Mesendoderm (in vitro differentiated cells): ENCODE data around the gene SRGAP2C.
"Not testable (repeated sequence)": the region's sequence is repeated elsewhere in the genome, so short reads cannot be mapped to it uniquely, and the experiment has no call there.

Source experiments
- DNase-seq: peaks from one replicate; pipeline ENCODE4 v3.0.0; 2013
- H2AK5ac ChIP-seq: 2 replicates; pipeline ENCODE4 v1.6.1; 2013; ENCODE audit warnings: low read length, inconsistent platforms
- H2BK120ac ChIP-seq: 2 replicates; pipeline ENCODE4 v1.6.1; 2013; ENCODE audit warnings: low read depth, mild to moderate bottlenecking, low read length, moderate library complexity, mixed read lengths
- H2BK15ac ChIP-seq: replicated peaks from 2 replicates; pipeline ENCODE4 v1.6.1; 2013; ENCODE audit warnings: low read depth, mild to moderate bottlenecking, moderate library complexity
- H2BK5ac ChIP-seq: 2 replicates; pipeline ENCODE4 v1.6.1; 2013; ENCODE audit warnings: low read length, inconsistent platforms
- H3K18ac ChIP-seq: 2 replicates; pipeline ENCODE4 v1.6.1; 2013; ENCODE audit warnings: mild to moderate bottlenecking, low read length, mixed read lengths
- H3K23ac ChIP-seq: one replicate; pipeline ENCODE4 v1.6.1; 2013; ENCODE audit warnings: low read length
- H3K27ac ChIP-seq: 2 replicates; pipeline ENCODE4 v1.5.1; 2013; ENCODE audit warnings: low read depth, mild to moderate bottlenecking, inconsistent platforms, low read length, moderate library complexity
- H3K27me3 ChIP-seq: 2 replicates; pipeline ENCODE4 v1.6.1; 2013; ENCODE audit warnings: low read length, control low read depth, mild to moderate bottlenecking, inconsistent platforms; ENCODE audit not compliant: insufficient read depth, poor library complexity
- H3K36me3 ChIP-seq: 2 replicates; pipeline ENCODE4 v1.6.1; 2013; ENCODE audit warnings: low read length, inconsistent platforms; ENCODE audit not compliant: control insufficient read depth, insufficient read depth
- H3K4ac ChIP-seq: one replicate; pipeline ENCODE4 v1.6.1; 2013; ENCODE audit warnings: low read depth, mild to moderate bottlenecking, low read length, moderate library complexity
- H3K4me1 ChIP-seq: 2 replicates; pipeline ENCODE4 v1.6.1; 2013; ENCODE audit warnings: low read depth, low read length, inconsistent platforms; ENCODE audit not compliant: control insufficient read depth
- H3K4me2 ChIP-seq: 2 replicates; pipeline ENCODE4 v1.6.1; 2013; ENCODE audit warnings: low read length
- H3K4me3 ChIP-seq: 2 replicates; pipeline ENCODE4 v1.5.1; 2013; ENCODE audit warnings: mild to moderate bottlenecking, low read length
- H3K56ac ChIP-seq: one replicate; pipeline ENCODE4 v1.6.1; 2013; ENCODE audit warnings: low read length
- H3K79me1 ChIP-seq: 2 replicates; pipeline ENCODE4 v1.6.1; 2013; ENCODE audit warnings: low read length, inconsistent platforms
- H3K79me2 ChIP-seq: 2 replicates; pipeline ENCODE4 v1.6.1; 2013; ENCODE audit warnings: mild to moderate bottlenecking, low read length; ENCODE audit not compliant: control insufficient read depth, insufficient read depth
- H3K9ac ChIP-seq: 2 replicates; pipeline ENCODE4 v1.6.1; 2013; ENCODE audit warnings: low read length, inconsistent platforms
- H4K5ac ChIP-seq: one replicate; pipeline ENCODE4 v1.6.1; 2013; ENCODE audit warnings: low read length
- H4K8ac ChIP-seq: one replicate; pipeline ENCODE4 v1.6.1; 2013; ENCODE audit warnings: low read depth, mild to moderate bottlenecking, control low read depth, low read length, moderate library complexity
- WGBS: extraction: QIAGEN DNeasy Blood & Tissue Kit; methylation state at CpG from one replicate; pipeline ENCODE4 v1.1.7; 2013; ENCODE audit warnings: low lambda C conversion rate, missing lambda C conversion rate; ENCODE audit not compliant: insufficient coverage; ENCODE audit errors: extremely low coverage; 5-methylcytosine and 5-hydroxymethylcytosine counted together

SRGAP2C gene

GRCh38 chr1:121321660-121322059, 136.9 kb downstream of the SRGAP2C start:
- H4K5ac ChIP-seq, H3K4me3 ChIP-seq, H2BK15ac ChIP-seq, DNase-seq, H3K27me3 ChIP-seq, H3K36me3 ChIP-seq, H2AK5ac ChIP-seq, H2BK5ac ChIP-seq, H3K56ac ChIP-seq, H3K27ac ChIP-seq, H3K79me1 ChIP-seq, H3K18ac ChIP-seq, H3K23ac ChIP-seq, H4K8ac ChIP-seq, H3K9ac ChIP-seq, H3K79me2 ChIP-seq, H3K4ac ChIP-seq, H3K4me2 ChIP-seq, H3K4me1 ChIP-seq, H2BK120ac ChIP-seq: not testable (repeated sequence)
- no CpG with 5 or more reads among the region's 1 CpG for WGBS

- not testable (repeated sequence) for H3K4me2 ChIP-seq, H2AK5ac ChIP-seq, H3K9ac ChIP-seq, H3K79me2 ChIP-seq, H4K8ac ChIP-seq, H3K36me3 ChIP-seq, H3K79me1 ChIP-seq, H2BK5ac ChIP-seq, H2BK15ac ChIP-seq, H3K18ac ChIP-seq, DNase-seq, H3K56ac ChIP-seq, H3K4me1 ChIP-seq, H3K4me3 ChIP-seq, H3K4ac ChIP-seq, H3K27me3 ChIP-seq, H3K27ac ChIP-seq, H4K5ac ChIP-seq, H2BK120ac ChIP-seq, H3K23ac ChIP-seq
Observed at GRCh38 chr1:121324726-121325125, 140.0 kb downstream of the SRGAP2C start.

GRCh38 chr1:121332141-121332540, 147.4 kb downstream of the SRGAP2C start:
- not testable (repeated sequence) for H3K23ac ChIP-seq, H3K18ac ChIP-seq, H3K36me3 ChIP-seq, H2BK15ac ChIP-seq, H3K27ac ChIP-seq, H3K4me2 ChIP-seq, H3K9ac ChIP-seq, H4K8ac ChIP-seq, H3K4ac ChIP-seq, H3K79me2 ChIP-seq, H3K4me1 ChIP-seq, H3K79me1 ChIP-seq, H4K5ac ChIP-seq, H3K27me3 ChIP-seq, DNase-seq, H2BK5ac ChIP-seq, H3K56ac ChIP-seq, H3K4me3 ChIP-seq, H2BK120ac ChIP-seq, H2AK5ac ChIP-seq

GRCh38 chr1:121332599-121333562, 148.1 kb downstream of the SRGAP2C start:
- H3K4me3 ChIP-seq, H4K8ac ChIP-seq, H3K56ac ChIP-seq, H3K4me1 ChIP-seq, H2BK5ac ChIP-seq, H2BK120ac ChIP-seq, H2AK5ac ChIP-seq, H3K27ac ChIP-seq, H4K5ac ChIP-seq, H3K23ac ChIP-seq, H3K27me3 ChIP-seq, H3K79me2 ChIP-seq, DNase-seq, H3K18ac ChIP-seq, H3K9ac ChIP-seq, H3K4me2 ChIP-seq, H2BK15ac ChIP-seq, H3K4ac ChIP-seq, H3K79me1 ChIP-seq, H3K36me3 ChIP-seq: not testable (repeated sequence)
- WGBS: no CpG with 5 or more reads among the region's 8 CpGs

- not testable (repeated sequence) for H3K27ac ChIP-seq, H3K79me2 ChIP-seq, H3K23ac ChIP-seq, H3K4me1 ChIP-seq, H4K8ac ChIP-seq, H3K27me3 ChIP-seq, H2BK5ac ChIP-seq, DNase-seq, H3K4ac ChIP-seq, H4K5ac ChIP-seq, H3K4me2 ChIP-seq, H2BK120ac ChIP-seq, H3K18ac ChIP-seq, H3K36me3 ChIP-seq, H3K9ac ChIP-seq, H2BK15ac ChIP-seq, H3K56ac ChIP-seq, H3K4me3 ChIP-seq, H2AK5ac ChIP-seq, H3K79me1 ChIP-seq
- WGBS: no CpG with 5 or more reads among the region's 1 CpG
Observed at GRCh38 chr1:121337958-121338357, 153.2 kb downstream of the SRGAP2C start.

GRCh38 chr1:121339611-121340010, 154.8 kb downstream of the SRGAP2C start:
- H3K4ac ChIP-seq, H3K4me1 ChIP-seq, H3K56ac ChIP-seq, H3K36me3 ChIP-seq, H3K23ac ChIP-seq, H3K79me1 ChIP-seq, H3K27ac ChIP-seq, H4K5ac ChIP-seq, H2BK15ac ChIP-seq, DNase-seq, H4K8ac ChIP-seq, H2BK5ac ChIP-seq, H3K9ac ChIP-seq, H3K27me3 ChIP-seq, H3K4me3 ChIP-seq, H2BK120ac ChIP-seq, H3K79me2 ChIP-seq, H3K18ac ChIP-seq, H3K4me2 ChIP-seq, H2AK5ac ChIP-seq: not testable (repeated sequence)
- no CpG with 5 or more reads among the region's 2 CpGs for WGBS
